ENCODE results near the gene PNMA8C. TPM values are rescaled to one million over a fixed set of nuclear protein-coding genes. Genes with fewer than 3 reads are reported as not detected.

PNMA8C gene
- total and polyA plus RNA-seq, 2 experiments from 2014 or later: 0.44 to 2.3 TPM

Other genes starting within 250 kb of the PNMA8C start
- not detected in 2 replicates for gene IGFL1, start 199.2 kb downstream of the PNMA8C start, total RNA-seq (2014; rRNA removed; shearing (Covaris generic))
- not detected in 2 replicates for gene IGFL1, start 199.2 kb downstream of the PNMA8C start, polyA plus RNA-seq (2016; fragmentation: Nextera tagmentation; extraction: Ambion mirVana)
- gene HIF3A, start 131.9 kb downstream of the PNMA8C start, total RNA-seq (2014; rRNA removed; shearing (Covaris generic)): 34.1 and 70.5 TPM in 2 replicates
- gene HIF3A, start 131.9 kb downstream of the PNMA8C start, polyA plus RNA-seq (2016; fragmentation: Nextera tagmentation; extraction: Ambion mirVana): 20.4 and 20.8 TPM in 2 replicates
- gene PPP5C, start 81.8 kb downstream of the PNMA8C start, total RNA-seq (2014; rRNA removed; shearing (Covaris generic)): 111 and 123 TPM in 2 replicates
- 45.3 and 51.6 TPM in 2 replicates for gene PPP5C, start 81.8 kb downstream of the PNMA8C start, polyA plus RNA-seq (2016; fragmentation: Nextera tagmentation; extraction: Ambion mirVana)
- gene CCDC8, start 15.4 kb downstream of the PNMA8C start, total RNA-seq (2014; rRNA removed; shearing (Covaris generic)): 16.5 and 17.4 TPM in 2 replicates
- gene CCDC8, start 15.4 kb downstream of the PNMA8C start, polyA plus RNA-seq (2016; fragmentation: Nextera tagmentation; extraction: Ambion mirVana): 5.6 and 6.0 TPM in 2 replicates
- 17.8 and 19.6 TPM in 2 replicates for gene PNMA8A, start 42.6 kb upstream of the PNMA8C start, total RNA-seq (2014; rRNA removed; shearing (Covaris generic))
- 21.7 and 28.0 TPM in 2 replicates for gene PNMA8A, start 42.6 kb upstream of the PNMA8C start, polyA plus RNA-seq (2016; fragmentation: Nextera tagmentation; extraction: Ambion mirVana)
- gene PNMA8B, start 66.9 kb upstream of the PNMA8C start, total RNA-seq (2014; rRNA removed; shearing (Covaris generic)): 1.6 and 1.7 TPM in 2 replicates
- 0.44 and 0.80 TPM in 2 replicates for gene PNMA8B, start 66.9 kb upstream of the PNMA8C start, polyA plus RNA-seq (2016; fragmentation: Nextera tagmentation; extraction: Ambion mirVana)
- 193 and 215 TPM in 2 replicates for gene CALM3, start 172.4 kb upstream of the PNMA8C start, total RNA-seq (2014; rRNA removed; shearing (Covaris generic))
- 143 and 148 TPM in 2 replicates for gene CALM3, start 172.4 kb upstream of the PNMA8C start, polyA plus RNA-seq (2016; fragmentation: Nextera tagmentation; extraction: Ambion mirVana)
- not detected in 2 replicates for gene PTGIR, start 196.2 kb upstream of the PNMA8C start, total RNA-seq (2014; rRNA removed; shearing (Covaris generic))
- not detected in 2 replicates for gene PTGIR, start 196.2 kb upstream of the PNMA8C start, polyA plus RNA-seq (2016; fragmentation: Nextera tagmentation; extraction: Ambion mirVana)
- gene GNG8, start 207.3 kb upstream of the PNMA8C start, total RNA-seq (2014; rRNA removed; shearing (Covaris generic)): not detected in 2 replicates
- 5.7 and 5.9 TPM in 2 replicates for gene GNG8, start 207.3 kb upstream of the PNMA8C start, polyA plus RNA-seq (2016; fragmentation: Nextera tagmentation; extraction: Ambion mirVana)
- gene DACT3, start 232.2 kb upstream of the PNMA8C start, total RNA-seq (2014; rRNA removed; shearing (Covaris generic)): 1.2 and 2.6 TPM in 2 replicates
- 0.75 and 0.78 TPM in 2 replicates for gene DACT3, start 232.2 kb upstream of the PNMA8C start, polyA plus RNA-seq (2016; fragmentation: Nextera tagmentation; extraction: Ambion mirVana)